IMR-90 (cell line): ENCODE measurements around the gene GPT2. TPM values are rescaled to one million over a fixed set of nuclear protein-coding genes. Genes with fewer than 3 reads are reported as not detected.
"Not testable (repeated sequence)": the region's sequence is repeated elsewhere in the genome, so short reads cannot be mapped to it uniquely, and the experiment has no call there.

Experiments
- ATAC-seq: fragments of 200-7000 bp; cut with Tn5 transposase; 2 replicates; pipeline ENCODE4 v1.9.1; 2020; ENCODE audit warnings: low read depth, mild to moderate bottlenecking, moderate library complexity
- BruUV-seq: library from RNA; stranded (reverse); fragments of 400-500 nt; replicated peaks from 2 replicates; lab custom pipeline; 2021; lab: Mats Ljungman, UMichigan
- CTCF ChIA-PET: fragments of 300-600 bp; formaldehyde crosslinking; extraction: SDS; loops from one replicate; lab custom pipeline; 2021; ENCODE audit warnings: antibody characterized with exemption; lab: Yijun Ruan, JAX
- POLR2A ChIA-PET: fragments of 300-600 bp; sonication (Branson Sonifier 250); formaldehyde crosslinking; loops from one replicate; lab custom pipeline; 2022; ENCODE audit warnings: antibody characterized with exemption; ENCODE audit not compliant: unreplicated experiment; lab: Charles Lee
- DNase-seq: peaks from one replicate; pipeline ENCODE4 v3.0.0; 2013
- H2AFZ ChIP-seq: replicated peaks from 2 replicates; pipeline ENCODE3; 2013; ENCODE audit warnings: low read length, mild to moderate bottlenecking; ENCODE audit not compliant: poor library complexity
- H2AK5ac ChIP-seq: 2 replicates; pipeline ENCODE4 v1.6.1; 2013; ENCODE audit warnings: low read depth, low read length, inconsistent platforms
- H2AK9ac ChIP-seq: replicated peaks from 2 replicates; pipeline ENCODE3; 2013; ENCODE audit warnings: mild to moderate bottlenecking, low read depth, low read length, moderate library complexity; ENCODE audit not compliant: poor library complexity
- H2BK120ac ChIP-seq: 2 replicates; pipeline ENCODE4 v1.6.1; 2013; ENCODE audit warnings: low read depth, low read length, inconsistent platforms
- H2BK15ac ChIP-seq: 3 replicates; pipeline ENCODE4 v1.6.1; 2013; ENCODE audit warnings: low read depth, low read length, inconsistent platforms
- H2BK20ac ChIP-seq: 2 replicates; pipeline ENCODE4 v1.6.1; 2013; ENCODE audit warnings: low read depth, mild to moderate bottlenecking, inconsistent platforms, low read length, moderate library complexity
- H2BK5ac ChIP-seq: 2 replicates; pipeline ENCODE4 v1.6.1; 2013; ENCODE audit warnings: mild to moderate bottlenecking, low read depth, low read length, inconsistent platforms; ENCODE audit not compliant: poor library complexity, severe bottlenecking
- H3K14ac ChIP-seq: replicated peaks from 2 replicates; pipeline ENCODE4 v1.6.1; 2013; ENCODE audit warnings: low read depth, low read length, inconsistent platforms
- H3K18ac ChIP-seq: 2 replicates; pipeline ENCODE4 v1.6.1; 2013; ENCODE audit warnings: low read depth, low read length, control low read depth
- H3K23ac ChIP-seq: 2 replicates; pipeline ENCODE4 v1.6.1; 2013; ENCODE audit warnings: low read depth, low read length, inconsistent platforms
- H3K27ac ChIP-seq: 2 replicates; pipeline ENCODE4 v1.5.1; 2013; ENCODE audit warnings: mild to moderate bottlenecking, control low read depth, low read length; ENCODE audit not compliant: insufficient read depth
- H3K27me3 ChIP-seq: 2 replicates; pipeline ENCODE4 v1.6.1; 2013; ENCODE audit warnings: low read length; ENCODE audit not compliant: control insufficient read depth, insufficient read depth
- H3K36me3 ChIP-seq: 2 replicates; pipeline ENCODE4 v1.6.1; 2013; ENCODE audit warnings: low read length, mixed read lengths; ENCODE audit not compliant: control insufficient read depth, insufficient read depth
- H3K4ac ChIP-seq: 2 replicates; pipeline ENCODE4 v1.6.1; 2013; ENCODE audit warnings: low read depth, low read length, inconsistent platforms
- H3K4me1 ChIP-seq: 2 replicates; pipeline ENCODE4 v1.6.1; 2013; ENCODE audit warnings: low read length, mixed read lengths; ENCODE audit not compliant: control insufficient read depth, insufficient read depth
- H3K4me2 ChIP-seq: 2 replicates; pipeline ENCODE4 v1.6.1; 2013; ENCODE audit warnings: low read depth, mild to moderate bottlenecking, control low read depth, low read length, moderate library complexity
- H3K4me3 ChIP-seq: 2 replicates; pipeline ENCODE4 v1.5.1; 2013; ENCODE audit warnings: low read depth, mild to moderate bottlenecking, control low read depth, low read length, moderate library complexity; ENCODE audit not compliant: insufficient read depth
- H3K56ac ChIP-seq: 2 replicates; pipeline ENCODE4 v1.6.1; 2013; ENCODE audit warnings: low read length, inconsistent platforms; ENCODE audit not compliant: insufficient read depth; ENCODE audit errors: extremely low read depth
- H3K79me1 ChIP-seq, 2 experiments: 2 replicates each; pipeline ENCODE4 v1.6.1; 2013; ENCODE audit warnings: low read length in 2 of 2, inconsistent platforms in 1 of 2, low read depth in 1 of 2
- H3K9ac ChIP-seq: 2 replicates; pipeline ENCODE4 v1.6.1; 2013; ENCODE audit warnings: low read depth, low read length, control low read depth
- H3K9me1 ChIP-seq: 2 replicates; pipeline ENCODE4 v1.6.1; 2013; ENCODE audit warnings: low read length, inconsistent platforms; ENCODE audit not compliant: insufficient read depth
- H3K9me3 ChIP-seq: 2 replicates; pipeline ENCODE4 v1.6.1; 2013; ENCODE audit warnings: low read length; ENCODE audit not compliant: control insufficient read depth, insufficient read depth
- H4K20me1 ChIP-seq: 2 replicates; pipeline ENCODE4 v1.6.1; 2013; ENCODE audit warnings: low read length, inconsistent platforms; ENCODE audit not compliant: insufficient read depth
- H4K5ac ChIP-seq: 2 replicates; pipeline ENCODE4 v1.6.1; 2013; ENCODE audit warnings: mild to moderate bottlenecking, low read depth, low read length, control low read depth
- H4K8ac ChIP-seq, 2 experiments: 2 replicates each; pipeline ENCODE4 v1.6.1; 2013; ENCODE audit warnings: low read depth in 2 of 2, low read length in 2 of 2, control low read depth in 1 of 2, inconsistent platforms in 1 of 2
- H4K91ac ChIP-seq: 2 replicates; pipeline ENCODE4 v1.6.1; 2013; ENCODE audit warnings: low read depth, low read length, inconsistent platforms; ENCODE audit not compliant: insufficient read depth
- WGBS, 2 experiments: methylation state at CpG; one replicate each; pipeline versions ENCODE4 v1.1.5 to v1.1.7; 2013; ENCODE audit warnings: missing lambda C conversion rate in 2 of 2; ENCODE audit not compliant: insufficient read length in 1 of 2; ENCODE audit errors: extremely low coverage in 2 of 2; 5-methylcytosine and 5-hydroxymethylcytosine counted together
- dilution Hi-C: fragments of 300-500 bp; cut with HindIII; formaldehyde crosslinking; loops from one replicate; pipeline ENCODE4 v1.14.3; 2018; ENCODE audit warnings: low sequenced_read_pairs; ENCODE audit not compliant: unreplicated experiment
- in situ Hi-C: fragments of 300-500 bp; cut with MboI; formaldehyde crosslinking; loops from 3 replicates; pipeline ENCODE4 v1.14.3; 2019; ENCODE audit warnings: low sequenced_read_pairs, inconsistent platforms, mixed read lengths
- intact Hi-C: fragments of 100-400 bp; cut with micrococcal nuclease; formaldehyde crosslinking; loops from 2 replicates; pipeline ENCODE4 v1.10.0; 2022
- polyA plus RNA-seq, 3 experiments: library from polyadenylated mRNA; depleted of rRNA; stranded (reverse); fragments of >200 nt; gene quantifications; 2 replicates each; pipeline ENCODE4 v1.2.3, GENCODE V29; 2012; ENCODE audit warnings: low replicate concordance in 1 of 3
- total RNA-seq: library from RNA; depleted of rRNA; stranded (reverse); fragments of >200 nt; gene quantifications from 2 replicates; pipeline ENCODE4 v1.2.3, GENCODE V29; 2012

Gene GPT2
- total and polyA plus RNA-seq, 2 of the 4 experiments (the other 2 are of a cell fraction): 26.4 to 31.5 TPM

DNA sequence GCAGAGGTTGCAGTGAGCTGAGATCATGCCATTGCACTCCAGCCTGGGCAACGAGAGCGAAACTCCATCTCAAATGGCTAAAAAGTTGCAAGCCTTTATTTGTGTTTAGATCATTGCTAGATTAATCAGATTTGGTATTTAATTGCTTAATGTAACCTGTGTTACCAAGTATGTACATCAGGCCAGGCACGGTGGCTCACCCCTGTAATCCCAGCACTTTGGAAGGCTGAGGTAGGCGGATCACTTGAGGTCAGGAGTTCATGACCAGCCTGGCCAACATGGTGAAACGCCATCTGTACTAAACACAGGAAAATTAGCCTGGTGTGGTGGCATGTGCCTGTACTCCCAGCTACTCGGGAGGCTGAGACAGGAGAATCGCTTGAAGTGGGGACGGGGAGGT is 60.6 kb downstream of the GPT2 start:
- H3K56ac ChIP-seq, H2BK15ac ChIP-seq, H3K4me1 ChIP-seq, H3K4ac ChIP-seq, H3K36me3 ChIP-seq, BruUV-seq, H3K4me2 ChIP-seq, H4K91ac ChIP-seq, CTCF ChIA-PET, H2BK120ac ChIP-seq, H3K18ac ChIP-seq, dilution Hi-C loops, H2AFZ ChIP-seq, H3K9ac ChIP-seq, H3K4me3 ChIP-seq, H3K27me3 ChIP-seq, H4K5ac ChIP-seq, H2BK5ac ChIP-seq, H3K9me1 ChIP-seq, ATAC-seq, H3K23ac ChIP-seq, H4K8ac ChIP-seq, POLR2A ChIA-PET, H4K20me1 ChIP-seq, intact Hi-C loops, H2AK5ac ChIP-seq, H3K79me1 ChIP-seq, DNase-seq, H2BK20ac ChIP-seq, H2AK9ac ChIP-seq, H3K9me3 ChIP-seq, H3K27ac ChIP-seq, H3K14ac ChIP-seq: not testable (repeated sequence)
- 87% methylated on average over 3 of the region's 8 CpGs; no CpG with 5 or more reads in 1 of the 2 experiments for WGBS, 2 experiments
- in situ Hi-C loops: loop anchor here (5.0 kb wide), 1 partner anchor 1218 kb away; no protein-coding TSS in a partner anchor
